ENCODE results near the gene IGFBPL1.
"Not testable (repeated sequence)": the region's sequence is repeated elsewhere in the genome, so short reads cannot be mapped to it uniquely, and the experiment has no call there.

Gene IGFBPL1, protein sequence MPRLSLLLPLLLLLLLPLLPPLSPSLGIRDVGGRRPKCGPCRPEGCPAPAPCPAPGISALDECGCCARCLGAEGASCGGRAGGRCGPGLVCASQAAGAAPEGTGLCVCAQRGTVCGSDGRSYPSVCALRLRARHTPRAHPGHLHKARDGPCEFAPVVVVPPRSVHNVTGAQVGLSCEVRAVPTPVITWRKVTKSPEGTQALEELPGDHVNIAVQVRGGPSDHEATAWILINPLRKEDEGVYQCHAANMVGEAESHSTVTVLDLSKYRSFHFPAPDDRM

GRCh38 chr9:38423973-38424843 is at the start of gene IGFBPL1:
IGFBPL1 (minus strand) TSS chr9:38424454; CDS start chr9:38424424, 30 bp downstream.
- DNase-seq (ENCODE audit: low read depth): no peak

DNA sequence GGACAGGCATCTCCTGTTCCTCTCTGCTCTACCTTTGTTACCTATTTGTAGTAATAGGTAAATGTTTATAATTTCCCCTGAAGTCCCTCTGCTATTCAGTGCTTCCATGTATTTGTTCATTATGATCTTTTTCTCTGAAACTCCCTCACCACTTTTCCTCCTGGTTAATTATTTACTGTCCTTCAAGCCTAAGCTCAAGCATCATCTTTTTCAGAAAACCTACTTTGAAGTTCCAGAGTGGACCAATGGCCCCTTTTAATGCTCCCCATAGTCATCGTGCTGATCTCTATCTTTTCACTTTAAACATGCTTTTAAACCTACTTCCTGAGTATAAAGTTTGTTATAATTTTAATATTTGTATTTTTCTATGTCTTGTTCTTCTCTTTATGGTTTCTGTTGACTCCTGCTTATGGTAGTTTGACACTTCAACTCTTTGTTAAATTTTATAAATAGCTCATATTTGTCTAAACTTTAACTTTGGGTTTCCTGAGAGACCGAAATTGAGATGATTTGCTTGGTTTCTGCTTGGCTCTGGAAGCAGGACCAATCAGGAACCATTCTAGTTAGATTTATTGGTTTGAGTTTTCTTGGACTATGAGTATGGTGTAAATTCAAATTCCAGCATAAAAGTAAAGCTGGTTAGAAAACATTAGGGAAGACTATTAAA is 48.5 kb upstream of the IGFBPL1 start:
- not testable (repeated sequence) for DNase-seq (ENCODE audit: low read depth)

- no peak for DNase-seq (ENCODE audit: low read depth)
Measured at GRCh38 chr9:38467404-38467803, 43.1 kb upstream of the IGFBPL1 start.

GRCh38 chr9:38453835-38454234 is 29.6 kb upstream of the IGFBPL1 start:
- DNase-seq (ENCODE audit: low read depth): no peak

GRCh38 chr9:38451162-38451561 is 26.9 kb upstream of the IGFBPL1 start:
- no peak for DNase-seq (ENCODE audit: low read depth)

DNA sequence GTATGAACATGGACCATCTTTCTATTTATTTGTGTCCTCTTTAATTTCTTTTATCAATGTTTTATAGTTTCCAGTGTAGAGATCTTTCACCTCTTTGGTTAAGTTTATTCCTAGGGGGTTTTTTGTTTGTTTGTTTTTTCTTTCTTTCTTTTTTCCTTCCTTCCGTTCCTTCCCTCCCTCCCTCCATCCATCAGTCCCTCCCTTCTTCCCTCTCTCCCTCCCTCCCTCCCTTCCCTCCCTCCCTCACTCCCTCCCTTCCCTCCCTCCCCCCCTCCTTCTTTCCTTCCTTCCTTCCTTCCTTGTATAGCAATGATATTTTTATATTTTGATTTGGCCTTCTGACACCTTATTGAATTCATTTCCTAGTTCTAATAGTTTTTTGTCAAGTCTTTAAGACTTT is 23.4 kb upstream of the IGFBPL1 start:
- no peak for DNase-seq (ENCODE audit: low read depth)

- DNase-seq (ENCODE audit: low read depth): no peak
Measured at GRCh38 chr9:38445154-38446043, 21.1 kb upstream of the IGFBPL1 start.

GRCh38 chr9:38443597-38443996 is 19.3 kb upstream of the IGFBPL1 start:
- no peak for DNase-seq (ENCODE audit: low read depth)

DNA sequence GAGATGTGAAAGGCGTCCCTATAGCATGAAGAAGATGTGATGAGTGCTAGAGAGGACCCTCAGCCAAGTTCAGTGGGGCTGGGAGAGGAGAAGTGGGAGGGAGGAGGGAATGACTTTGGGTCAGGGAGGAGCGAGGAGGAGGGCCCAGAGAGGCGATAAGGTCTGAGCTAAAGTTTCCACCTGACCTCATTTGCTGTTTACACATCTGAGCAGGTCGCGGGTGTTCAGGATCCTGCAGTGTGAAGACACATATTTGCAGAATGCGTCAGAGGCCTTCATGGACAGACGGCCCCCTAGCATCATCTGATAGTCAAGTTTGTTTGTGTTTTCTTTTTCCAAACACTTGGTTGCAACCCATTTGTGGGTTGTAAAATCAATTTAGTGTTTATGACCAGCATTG is 18.9 kb upstream of the IGFBPL1 start:
- DNase-seq (ENCODE audit: low read depth): no peak

- DNase-seq (ENCODE audit: low read depth): no peak
Measured at GRCh38 chr9:38442473-38443096, 18.3 kb upstream of the IGFBPL1 start.

DNA sequence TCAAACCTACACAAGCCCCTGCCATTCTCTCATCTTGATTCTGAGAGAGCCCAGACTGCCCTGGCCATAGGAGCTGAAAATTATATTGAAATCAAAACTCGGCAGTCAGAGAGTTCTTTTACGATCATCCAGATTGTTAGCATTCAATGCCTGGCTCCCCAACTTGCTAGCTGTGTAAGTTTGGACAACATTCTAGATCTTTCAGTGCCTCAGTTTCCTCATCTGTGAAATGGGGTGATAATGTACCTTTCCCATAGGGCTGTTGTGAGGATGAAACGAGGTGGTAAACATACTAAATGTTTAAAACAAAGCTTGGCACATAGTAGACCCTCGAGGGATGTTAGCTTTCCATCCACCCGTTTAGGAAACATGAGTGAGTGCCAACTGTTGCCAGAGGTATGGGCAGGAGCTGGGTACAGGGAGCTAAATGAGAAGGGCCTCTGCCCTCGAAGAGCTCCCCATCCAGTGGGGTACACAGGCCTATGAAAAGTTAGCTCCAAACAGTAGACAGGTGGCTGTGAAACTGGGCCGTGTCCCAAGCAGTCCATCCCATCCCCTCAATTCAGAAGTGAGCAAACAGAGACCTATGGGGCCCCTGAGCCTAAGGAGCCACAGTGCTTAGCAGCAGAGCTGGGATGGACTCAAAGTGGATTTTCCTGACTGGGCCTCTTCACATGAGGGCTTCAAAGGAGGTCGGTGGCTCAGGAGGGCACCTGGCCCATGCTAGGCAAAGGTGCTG is 17.3 kb upstream of the IGFBPL1 start:
- no peak for DNase-seq (ENCODE audit: low read depth)

GRCh38 chr9:38440516-38440915 is 16.3 kb upstream of the IGFBPL1 start:
- no peak for DNase-seq (ENCODE audit: low read depth)

- DNase-seq (ENCODE audit: low read depth): no peak
Measured at GRCh38 chr9:38439916-38440301, 15.7 kb upstream of the IGFBPL1 start.

GRCh38 chr9:38439291-38439915 is 15.1 kb upstream of the IGFBPL1 start:
- DNase-seq (ENCODE audit: low read depth): no peak

GRCh38 chr9:38437193-38437823 is 13.1 kb upstream of the IGFBPL1 start:
- DNase-seq (ENCODE audit: low read depth): no peak

GRCh38 chr9:38436708-38437107 is 12.5 kb upstream of the IGFBPL1 start:
- DNase-seq (ENCODE audit: low read depth): no peak

DNA sequence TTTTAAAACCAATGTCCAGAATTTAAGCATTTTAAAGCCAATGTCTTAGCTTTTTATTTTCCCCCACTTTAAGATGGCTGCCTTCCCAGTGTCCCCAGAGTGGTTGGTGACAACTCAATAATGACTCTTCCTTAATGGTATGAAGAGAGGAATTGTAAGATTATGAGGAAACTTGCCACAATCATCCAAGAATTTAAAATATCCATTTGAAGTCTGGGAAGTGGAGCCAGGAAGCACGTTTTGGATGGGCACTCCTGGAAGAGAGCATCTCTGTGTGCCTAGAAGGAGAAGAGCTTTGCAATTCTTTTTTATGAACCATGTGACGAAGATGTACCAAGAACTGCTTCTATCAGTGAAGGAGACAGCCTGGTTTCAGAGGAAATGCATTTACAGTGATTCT is 11.3 kb upstream of the IGFBPL1 start:
- no peak for DNase-seq (ENCODE audit: low read depth)

DNA sequence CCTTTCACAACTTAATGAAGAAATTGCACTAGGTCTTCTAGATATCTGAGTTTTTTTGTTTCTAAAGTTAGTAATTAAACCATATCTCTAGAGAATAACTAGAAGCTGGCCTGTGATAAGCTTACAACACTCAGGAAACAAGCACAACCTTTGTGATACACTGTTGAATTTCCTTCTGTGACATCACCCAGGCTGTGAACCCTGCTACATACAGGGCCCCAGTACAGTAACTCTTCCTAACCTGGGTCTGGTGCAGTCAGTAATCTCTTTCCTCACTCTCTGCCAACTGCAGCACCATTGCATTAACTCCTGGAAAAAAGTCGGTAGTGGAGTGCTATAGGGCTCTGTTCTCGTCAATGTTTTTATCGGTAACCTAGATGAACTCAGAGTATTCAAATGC is 10.6 kb upstream of the IGFBPL1 start:
- no peak for DNase-seq (ENCODE audit: low read depth)

DNA sequence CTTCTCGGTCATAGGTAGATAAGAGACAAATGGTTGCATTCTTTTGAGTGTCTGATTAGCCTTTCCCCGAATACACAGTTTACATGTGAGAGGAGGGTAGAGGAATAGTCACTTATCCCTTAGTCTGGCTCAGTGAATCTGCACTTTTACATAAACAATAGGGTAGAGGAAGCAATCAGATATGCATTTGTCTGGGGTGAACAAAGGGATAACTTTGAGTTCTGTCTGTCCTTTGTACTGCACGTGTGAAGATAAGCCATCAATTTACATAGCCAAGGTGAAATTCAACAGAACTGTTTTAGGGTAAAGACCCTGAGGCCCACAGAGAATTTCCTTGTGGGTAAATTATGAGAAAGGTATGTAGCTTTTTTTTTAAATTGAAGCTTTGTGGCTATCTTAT is 10.1 kb upstream of the IGFBPL1 start:
- no peak for DNase-seq (ENCODE audit: low read depth)

All from stimulated activated CD8-positive, alpha-beta memory T cell treated with anti-CD3 and anti-CD28 coated beads, Interleukin-15, amount 100 ng/mL, for 1 hour (primary cell).